GM06990 (cell line): Measurements from ENCODE around the gene ATP5PD.

Source experiments
- DNase-seq: peaks from one replicate; pipeline ENCODE4 v3.0.0-alpha.2; 2011; ENCODE audit not compliant: insufficient read length; ENCODE audit errors: extremely low read depth
- H3K27me3 ChIP-seq: replicated peaks from 2 replicates; pipeline ENCODE4 v1.6.0; 2011; ENCODE audit warnings: low read length; ENCODE audit not compliant: control insufficient read depth, insufficient read depth
- H3K36me3 ChIP-seq: 2 replicates; pipeline ENCODE4 v1.5.1; 2011; ENCODE audit warnings: low read length; ENCODE audit not compliant: control insufficient read depth, insufficient read depth
- H3K4me3 ChIP-seq: replicated peaks from 2 replicates; pipeline ENCODE4 v1.5.1; 2011; ENCODE audit warnings: low read depth, mild to moderate bottlenecking, control low read depth, low read length
- CTCF ChIP-seq: IDR thresholded peaks from 2 replicates; pipeline ENCODE4 v1.5.1; 2011; ENCODE audit warnings: low read length, control low read depth, mild to moderate bottlenecking, inconsistent platforms; ENCODE audit not compliant: insufficient read depth, poor library complexity, severe bottlenecking

Gene ATP5PD

GRCh38 chr17:75039238-75039637 is 7.5 kb downstream of the ATP5PD start:
- Histone ChIP-seq H3K4me3 (no peak overlapping the region), H3K27me3 (no peaks in the 10 kb centered on the region), H3K36me3 (peaks cover 4% of the 10 kb centered on the region)
- no peak for TF ChIP-seq CTCF
- DNase-seq: no peak

DNA sequence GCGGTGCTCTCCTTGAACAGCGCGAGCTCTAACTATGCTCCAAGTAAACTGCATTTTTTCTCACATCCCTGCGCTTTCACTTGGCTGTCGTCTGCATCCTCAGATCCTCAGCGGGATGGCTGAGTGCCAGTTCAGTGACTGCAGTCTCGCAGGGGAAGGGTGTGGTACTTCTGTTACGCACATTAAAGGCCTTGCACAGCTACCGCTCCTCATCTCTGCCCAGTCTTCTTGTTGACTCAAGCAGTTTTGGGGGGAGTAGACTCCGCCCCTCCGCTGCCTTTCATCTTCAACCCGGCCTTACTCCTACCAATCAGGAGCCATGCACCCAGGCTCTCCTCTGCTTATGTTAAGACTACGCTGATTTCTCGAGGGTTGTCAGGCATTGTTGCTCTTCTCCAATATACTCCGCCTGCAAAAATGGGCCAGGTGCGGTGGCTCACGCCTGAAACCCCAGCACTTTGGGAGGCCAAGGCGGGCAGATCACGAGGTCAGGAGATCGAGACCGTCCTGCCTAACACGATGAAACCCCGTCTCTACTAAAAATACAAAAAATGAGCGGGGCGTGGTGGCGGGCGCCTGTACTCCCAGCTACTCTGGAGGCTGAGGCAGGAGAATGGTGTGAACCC is 10.0 kb downstream of the ATP5PD start:
- no peak for DNase-seq
- Histone ChIP-seq H3K36me3 (peaks cover 2% of the 10 kb centered on the region), H3K27me3 (no peaks in the 10 kb centered on the region), H3K4me3 (no peak overlapping the region)
- no peak for TF ChIP-seq CTCF

- Histone ChIP-seq H3K36me3 (peaks cover 1% of the 10 kb centered on the region), H3K27me3 (no peaks in the 10 kb centered on the region), H3K4me3 (peak overlapping the region; percentile 74)
- peak; percentile 19 for TF ChIP-seq CTCF
- peak; percentile 88 for DNase-seq
Observed at GRCh38 chr17:75034236-75034908, 12.4 kb downstream of the ATP5PD start.

GRCh38 chr17:75033346-75034235 is 13.2 kb downstream of the ATP5PD start:
- DNase-seq: peak; percentile 84
- no peaks in the 10 kb centered on the region for H3K27me3 ChIP-seq
- peak overlapping the region; percentile 74 for H3K4me3 ChIP-seq
- TF ChIP-seq CTCF: no peak
- H3K36me3 ChIP-seq: no peaks in the 10 kb centered on the region; the same call in none of the 2 replicates

DNA sequence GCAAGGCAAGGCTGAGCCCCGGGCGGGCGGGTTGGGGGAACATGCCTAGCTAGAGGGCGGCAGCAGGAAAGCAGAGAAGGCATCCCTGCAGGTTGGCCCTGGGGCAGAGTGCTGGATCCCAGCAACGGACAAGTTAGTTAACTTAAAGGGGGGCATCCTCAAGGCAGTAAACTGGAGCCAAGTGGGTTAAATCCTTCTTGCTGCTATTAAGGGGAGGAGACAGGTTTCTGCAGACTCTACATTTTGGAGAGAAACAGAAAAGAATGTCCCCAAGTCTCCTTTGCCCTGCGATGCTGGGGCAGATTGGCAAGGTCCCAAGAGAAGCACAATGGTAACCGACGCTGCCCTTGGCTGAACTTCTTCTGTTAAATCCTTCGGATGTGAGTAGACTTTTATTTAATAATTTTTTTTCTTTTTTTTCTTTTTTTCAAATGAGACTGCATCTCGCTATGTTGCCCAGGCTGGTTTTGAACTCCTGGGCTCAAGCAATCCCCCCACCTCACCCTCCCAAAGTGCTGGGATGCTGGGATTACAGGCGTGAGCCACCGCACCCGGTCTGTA is 14.0 kb downstream of the ATP5PD start:
- Histone ChIP-seq H3K27me3 (no peaks in the 10 kb centered on the region), H3K36me3 (no peaks in the 10 kb centered on the region; the same call in 1 of the 2 replicates), H3K4me3 (peak overlapping the region; percentile 74)
- no peak for TF ChIP-seq CTCF
- DNase-seq: no peak
